OCI-M2 (cell line): ENCODE measurements around the gene PTPRN2.
"Not testable (repeated sequence)": the region's sequence is repeated elsewhere in the genome, so short reads cannot be mapped to it uniquely, and the experiment has no call there.

Experiments
- DNase-seq: peaks from one replicate; lab custom pipeline; 2025; ENCODE audit not compliant: unreplicated experiment; lab: John Stamatoyannopoulos, UW

PTPRN2 gene

GRCh38 chr7:158049271-158049670, 538.4 kb downstream of the PTPRN2 start:
- no peak for DNase-seq

- no peak for DNase-seq
These were observed 539.1 kb downstream of the PTPRN2 start for GRCh38 chr7:158048569-158048968.

- no peak for DNase-seq
These were observed 540.1 kb downstream of the PTPRN2 start for GRCh38 chr7:158047391-158048059.

- not testable (repeated sequence) for DNase-seq
These were observed 541.4 kb downstream of the PTPRN2 start for GRCh38 chr7:158046246-158046645.

GRCh38 chr7:158044482-158044823, 543.2 kb downstream of the PTPRN2 start:
- no peak for DNase-seq

- no peak for DNase-seq
These were observed 543.8 kb downstream of the PTPRN2 start for GRCh38 chr7:158043551-158044481.

- DNase-seq, result no peak
These were observed 545.3 kb downstream of the PTPRN2 start for GRCh38 chr7:158042156-158042880.

- no peak for DNase-seq
These were observed 547.4 kb downstream of the PTPRN2 start for GRCh38 chr7:158040199-158040598.

- DNase-seq, result no peak
These were observed 548.4 kb downstream of the PTPRN2 start for GRCh38 chr7:158039270-158039669.

GRCh38 chr7:158037211-158037610, 550.4 kb downstream of the PTPRN2 start:
- DNase-seq, result no peak

- no peak for DNase-seq
These were observed 552.3 kb downstream of the PTPRN2 start for GRCh38 chr7:158035343-158035742.

GRCh38 chr7:158034571-158034970, 553.1 kb downstream of the PTPRN2 start:
- no peak for DNase-seq

- not testable (repeated sequence) for DNase-seq
These were observed 553.7 kb downstream of the PTPRN2 start for GRCh38 chr7:158033925-158034324.

GRCh38 chr7:158033196-158033595, 554.4 kb downstream of the PTPRN2 start:
- DNase-seq, result no peak

- DNase-seq, result no peak
These were observed 555.0 kb downstream of the PTPRN2 start for GRCh38 chr7:158032561-158033115.

- no peak for DNase-seq
These were observed 555.7 kb downstream of the PTPRN2 start for GRCh38 chr7:158031867-158032308.

GRCh38 chr7:158030566-158030965, 557.1 kb downstream of the PTPRN2 start:
- no peak for DNase-seq

- no peak for DNase-seq
These were observed 557.6 kb downstream of the PTPRN2 start for GRCh38 chr7:158030071-158030470.

- no peak for DNase-seq
These were observed 558.1 kb downstream of the PTPRN2 start for GRCh38 chr7:158029509-158029908.

GRCh38 chr7:158028971-158029370, 558.7 kb downstream of the PTPRN2 start:
- DNase-seq, result no peak

- no peak for DNase-seq
These were observed 559.2 kb downstream of the PTPRN2 start for GRCh38 chr7:158028290-158028941.
